ENCODE data around the gene KANSL1. TPM values are rescaled to one million over a fixed set of nuclear protein-coding genes. Genes with fewer than 3 reads are reported as not detected.

Gene KANSL1
- total RNA-seq, 1 donor from 2014 or later, result 136 TPM

- Histone ChIP-seq H3K4me1 (peaks cover 53% of the 10 kb centered on the region), H3K9ac (no peak overlapping the region), H3K27ac (no peak overlapping the region), H3K27me3 (no peaks in the 10 kb centered on the region), H3F3A (ENCODE audit: low read depth) (peaks cover 9% of the 10 kb centered on the region), H2AFZ (replicated peaks) (no peak overlapping the region), H3K36me3 (no peaks in the 10 kb centered on the region), H3K4me2 (no peak overlapping the region), H3K4me3 (no peak overlapping the region), H4K20me1 (ENCODE audit: low read depth) (peaks cover 98% of the 10 kb centered on the region), H3K9me3 (ENCODE audit: low read depth) (no peaks in the 10 kb centered on the region), H3K79me2 (ENCODE audit: low read depth) (peaks cover 99% of the 10 kb centered on the region)
- TF ChIP-seq CTCF (IDR thresholded peaks at IDR 0.05) (no peak), EZH2phosphoT487 (IDR thresholded peaks at IDR 0.05) (no peak), EZH2 (IDR thresholded peaks at IDR 0.05) (no peak)
- Mint-ChIP-seq H3K27me3 (ENCODE audit: insufficient read depth, low read depth) (peaks cover 2% of the 10 kb centered on the region), H3K9me3 (no peaks in the 10 kb centered on the region), H3K27ac (no peak overlapping the region), H3K4me3 (no peak overlapping the region), H3K36me3 (peaks cover 30% of the 10 kb centered on the region), H3K4me1 (peaks cover 34% of the 10 kb centered on the region)
- no peak for DNase-seq (ENCODE audit: low spot score)
Observed at GRCh38 chr17:46126840-46127239, 66.4 kb downstream of the KANSL1 start.

GRCh38 chr17:46125831-46126230 is 67.4 kb downstream of the KANSL1 start:
- no peak overlapping the region for H3K4me2 ChIP-seq
- no peak overlapping the region for H3K9ac ChIP-seq
- Mint-ChIP-seq H3K27me3 (ENCODE audit: insufficient read depth, low read depth) (peaks cover 2% of the 10 kb centered on the region), H3K4me3 (no peak overlapping the region), H3K4me1 (peaks cover 33% of the 10 kb centered on the region), H3K27ac (no peak overlapping the region), H3K36me3 (peaks cover 30% of the 10 kb centered on the region), H3K9me3 (no peaks in the 10 kb centered on the region)
- peaks cover 43% of the 10 kb centered on the region for H3K4me1 ChIP-seq
- no peak for DNase-seq (ENCODE audit: low spot score)
- H4K20me1 ChIP-seq (ENCODE audit: low read depth), result peaks cover 98% of the 10 kb centered on the region
- H3K4me3 ChIP-seq, result no peak overlapping the region
- TF ChIP-seq CTCF (IDR thresholded peaks at IDR 0.05), result no peak
- no peak for TF ChIP-seq EZH2phosphoT487 (IDR thresholded peaks at IDR 0.05)
- no peak for TF ChIP-seq EZH2 (IDR thresholded peaks at IDR 0.05)
- peaks cover 99% of the 10 kb centered on the region for H3K79me2 ChIP-seq (ENCODE audit: low read depth)
- no peaks in the 10 kb centered on the region for H3K36me3 ChIP-seq
- H3F3A ChIP-seq (ENCODE audit: low read depth), result peaks cover 9% of the 10 kb centered on the region
- H2AFZ ChIP-seq (replicated peaks), result no peak overlapping the region
- H3K27ac ChIP-seq, result no peak overlapping the region
- no peaks in the 10 kb centered on the region for H3K27me3 ChIP-seq
- H3K9me3 ChIP-seq (ENCODE audit: low read depth), result no peaks in the 10 kb centered on the region

GRCh38 chr17:46124695-46125592 is 68.3 kb downstream of the KANSL1 start:
- Mint-ChIP-seq H3K27me3 (ENCODE audit: insufficient read depth, low read depth) (peaks cover 2% of the 10 kb centered on the region), H3K9me3 (no peaks in the 10 kb centered on the region), H3K4me3 (no peak overlapping the region), H3K36me3 (peaks cover 31% of the 10 kb centered on the region), H3K4me1 (peaks cover 28% of the 10 kb centered on the region), H3K27ac (no peak overlapping the region)
- no peaks in the 10 kb centered on the region for H3K9me3 ChIP-seq (ENCODE audit: low read depth)
- TF ChIP-seq EZH2phosphoT487 (IDR thresholded peaks at IDR 0.05), result no peak
- TF ChIP-seq CTCF (IDR thresholded peaks at IDR 0.05), result no peak
- no peak for TF ChIP-seq EZH2 (IDR thresholded peaks at IDR 0.05)
- peaks cover 98% of the 10 kb centered on the region for H4K20me1 ChIP-seq (ENCODE audit: low read depth)
- no peaks in the 10 kb centered on the region for H3K27me3 ChIP-seq
- peaks cover 99% of the 10 kb centered on the region for H3K79me2 ChIP-seq (ENCODE audit: low read depth)
- peaks cover 9% of the 10 kb centered on the region for H3F3A ChIP-seq (ENCODE audit: low read depth)
- H3K9ac ChIP-seq, result no peak overlapping the region
- H3K4me3 ChIP-seq, result no peak overlapping the region
- H3K36me3 ChIP-seq, result no peaks in the 10 kb centered on the region
- no peak overlapping the region for H3K27ac ChIP-seq
- no peak for DNase-seq (ENCODE audit: low spot score)
- H3K4me2 ChIP-seq, result no peak overlapping the region
- H3K4me1 ChIP-seq, result peaks cover 34% of the 10 kb centered on the region
- H2AFZ ChIP-seq (replicated peaks), result no peak overlapping the region
